ENCODE data around the gene UBE2C.
A peak's percentile ranks its signal among the peaks of the same experiment; 100 is the strongest.

Gene UBE2C

DNA sequence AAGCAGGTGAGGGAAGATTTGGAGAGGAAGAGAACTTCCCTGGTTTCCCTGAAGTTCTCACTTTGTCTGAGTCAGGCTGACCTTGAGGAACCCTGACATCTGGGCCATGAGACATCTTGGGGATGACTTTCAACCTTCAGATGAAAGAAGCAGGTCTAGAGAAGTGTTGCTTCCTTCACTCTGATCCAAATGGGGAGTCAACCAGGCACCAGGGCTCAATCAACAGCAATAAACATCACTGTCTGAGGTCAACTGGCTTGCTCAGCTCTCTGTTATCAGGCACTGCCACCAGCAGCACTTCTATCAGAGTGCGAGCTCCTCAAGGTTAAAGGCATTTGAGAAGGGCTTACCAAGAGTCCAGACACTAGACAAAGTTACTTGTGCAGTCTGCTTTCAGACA lies 38.5 kb downstream of the UBE2C start:
- no peak overlapping the region for H3K4me3 ChIP-seq (ENCODE audit: low read depth, low read length)
- no peaks in the 10 kb centered on the region for H3K9me3 ChIP-seq
- TF ChIP-seq, protein P1, sequence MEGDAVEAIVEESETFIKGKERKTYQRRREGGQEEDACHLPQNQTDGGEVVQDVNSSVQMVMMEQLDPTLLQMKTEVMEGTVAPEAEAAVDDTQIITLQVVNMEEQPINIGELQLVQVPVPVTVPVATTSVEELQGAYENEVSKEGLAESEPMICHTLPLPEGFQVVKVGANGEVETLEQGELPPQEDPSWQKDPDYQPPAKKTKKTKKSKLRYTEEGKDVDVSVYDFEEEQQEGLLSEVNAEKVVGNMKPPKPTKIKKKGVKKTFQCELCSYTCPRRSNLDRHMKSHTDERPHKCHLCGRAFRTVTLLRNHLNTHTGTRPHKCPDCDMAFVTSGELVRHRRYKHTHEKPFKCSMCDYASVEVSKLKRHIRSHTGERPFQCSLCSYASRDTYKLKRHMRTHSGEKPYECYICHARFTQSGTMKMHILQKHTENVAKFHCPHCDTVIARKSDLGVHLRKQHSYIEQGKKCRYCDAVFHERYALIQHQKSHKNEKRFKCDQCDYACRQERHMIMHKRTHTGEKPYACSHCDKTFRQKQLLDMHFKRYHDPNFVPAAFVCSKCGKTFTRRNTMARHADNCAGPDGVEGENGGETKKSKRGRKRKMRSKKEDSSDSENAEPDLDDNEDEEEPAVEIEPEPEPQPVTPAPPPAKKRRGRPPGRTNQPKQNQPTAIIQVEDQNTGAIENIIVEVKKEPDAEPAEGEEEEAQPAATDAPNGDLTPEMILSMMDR (IDR thresholded peaks at IDR 0.05; ENCODE audit: low read depth, low read length), result no peak
- no peaks in the 10 kb centered on the region for H3K27me3 ChIP-seq
- DNase-seq, result no peak
- H3K36me3 ChIP-seq, result peaks cover 7% of the 10 kb centered on the region
- H3K4me1 ChIP-seq, result no peaks in the 10 kb centered on the region

DNA sequence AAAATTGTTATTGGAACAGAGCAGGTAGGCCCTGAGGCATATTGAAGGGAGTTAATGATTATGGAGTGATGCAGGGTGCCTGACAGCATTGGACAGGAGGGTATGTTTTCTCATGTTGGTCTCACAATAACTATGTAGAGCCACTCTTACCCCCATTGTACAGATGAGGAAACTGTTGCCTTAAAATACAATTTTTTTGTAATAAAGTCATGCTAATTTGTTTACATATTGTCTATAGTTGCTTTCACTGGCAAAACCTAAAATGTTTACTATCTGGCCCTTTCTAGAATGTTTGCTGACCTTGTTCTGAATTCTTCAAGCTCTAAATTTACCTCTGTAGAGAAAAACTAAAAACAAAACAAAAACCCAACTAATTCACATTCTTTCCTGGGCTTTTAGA lies 39.1 kb downstream of the UBE2C start:
- Histone ChIP-seq H3K4me1 (no peaks in the 10 kb centered on the region), H3K27me3 (no peaks in the 10 kb centered on the region), H3K9me3 (no peaks in the 10 kb centered on the region), H3K36me3 (peaks cover 7% of the 10 kb centered on the region), H3K4me3 (ENCODE audit: low read depth, low read length) (no peak overlapping the region)
- no peak for DNase-seq
- TF ChIP-seq, protein P1 (IDR thresholded peaks at IDR 0.05; ENCODE audit: low read depth, low read length), result no peak

DNA sequence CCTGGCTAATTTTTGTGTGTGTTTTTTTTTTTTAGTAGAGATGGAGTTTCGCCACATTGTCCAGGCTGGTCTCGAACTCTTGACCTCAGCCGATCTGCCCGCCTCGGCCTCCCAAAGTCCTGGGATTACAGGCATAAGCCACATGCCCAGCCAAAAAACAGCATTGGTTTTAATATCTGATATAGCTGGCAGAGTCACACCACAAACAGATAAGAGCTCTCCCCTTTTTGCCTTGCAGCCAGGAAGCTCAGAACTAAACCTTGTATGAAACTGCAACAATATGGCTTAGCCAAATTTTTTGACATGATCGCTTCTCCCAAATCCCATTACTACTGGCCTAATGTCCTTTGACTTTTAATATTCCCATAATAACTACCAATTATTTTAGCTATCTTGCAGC lies 39.9 kb downstream of the UBE2C start:
- TF ChIP-seq, protein P1 (IDR thresholded peaks at IDR 0.05; ENCODE audit: low read depth, low read length), result no peak
- Histone ChIP-seq H3K4me1 (no peaks in the 10 kb centered on the region), H3K36me3 (peaks cover 2% of the 10 kb centered on the region; the same call in 1 of the 2 replicates), H3K27me3 (no peaks in the 10 kb centered on the region), H3K9me3 (no peaks in the 10 kb centered on the region), H3K4me3 (ENCODE audit: low read depth, low read length) (no peak overlapping the region)
- DNase-seq, result no peak

DNA sequence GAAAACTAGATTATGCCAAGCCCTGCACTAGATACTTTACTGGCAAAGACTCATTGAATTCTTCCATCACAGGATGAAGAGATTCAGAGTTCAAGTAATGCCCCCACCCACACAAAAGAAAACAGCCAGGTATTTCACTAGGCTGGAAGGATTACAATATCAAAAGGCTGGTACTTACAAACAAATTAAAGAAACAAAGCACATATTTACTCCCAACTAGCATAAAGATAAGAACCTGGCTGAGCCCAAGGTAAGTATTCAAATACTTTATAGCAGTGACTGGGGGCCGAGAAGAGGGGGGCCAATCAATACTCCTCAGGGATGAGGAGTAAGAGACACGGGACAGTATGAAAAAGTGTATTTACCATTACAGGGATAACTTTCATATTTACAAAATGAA lies 41.0 kb downstream of the UBE2C start:
- TF ChIP-seq, protein P1 (IDR thresholded peaks at IDR 0.05; ENCODE audit: low read depth, low read length), result no peak
- peaks cover 1% of the 10 kb centered on the region; the same call in 1 of the 2 replicates for H3K36me3 ChIP-seq
- no peaks in the 10 kb centered on the region for H3K27me3 ChIP-seq
- no peak overlapping the region for H3K4me3 ChIP-seq (ENCODE audit: low read depth, low read length)
- no peaks in the 10 kb centered on the region for H3K4me1 ChIP-seq
- H3K9me3 ChIP-seq, result no peaks in the 10 kb centered on the region
- no peak for DNase-seq

DNA sequence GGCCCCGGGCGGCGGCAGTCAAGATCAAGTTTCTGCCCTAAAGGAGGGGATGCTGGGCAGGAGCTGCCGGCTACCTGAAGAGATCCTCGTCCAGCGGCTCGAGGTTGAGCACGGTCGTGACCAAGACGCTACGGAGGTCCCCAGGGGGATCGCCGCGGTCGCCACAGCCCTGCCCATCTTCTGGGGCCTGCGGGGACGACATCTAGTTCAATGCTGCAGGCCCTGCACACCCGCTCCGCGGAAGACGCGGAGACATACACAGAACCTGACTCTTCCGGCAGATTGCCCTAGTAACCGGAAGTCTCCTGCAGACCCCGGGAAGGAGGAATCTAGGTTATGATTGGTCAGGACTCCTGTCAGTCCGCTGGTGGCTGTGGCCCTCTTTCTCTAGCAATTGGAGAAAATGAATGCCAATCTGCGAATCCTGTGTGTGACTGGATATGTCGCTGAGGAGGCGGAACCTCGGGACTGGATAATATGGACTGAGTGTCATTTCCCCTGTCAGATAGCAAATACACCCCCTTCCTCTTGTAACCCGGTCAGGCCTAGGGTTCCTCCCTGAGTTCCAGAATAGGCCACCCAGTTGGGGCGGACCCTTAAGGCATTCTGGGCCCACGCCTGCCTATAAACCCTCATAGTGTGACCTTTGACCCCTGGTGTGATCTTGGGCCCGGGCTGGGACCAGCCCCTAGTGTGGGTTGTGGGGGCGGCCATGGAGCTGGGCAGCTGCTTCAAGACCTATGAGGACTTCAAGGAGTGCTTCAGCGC lies 44.9 kb downstream of the UBE2C start, which contains the start of the genes ACOT8 and ZSWIM3:
TSS of gene ACOT8 (minus strand) at position 279 of the 768 bp plus-strand sequence. CDS start at position 202, 77 bp downstream.
TSS of gene ZSWIM3 (plus strand) at position 501 of the 768 bp plus-strand sequence. CDS start at position 713, 212 bp downstream.
- Histone ChIP-seq H3K36me3 (no peaks in the 10 kb centered on the region), H3K4me3 (ENCODE audit: low read depth, low read length) (peak within 1 kb of the TSS; percentile 83), H3K9me3 (no peaks in the 10 kb centered on the region), H3K27me3 (no peaks in the 10 kb centered on the region), H3K4me1 (peaks cover 3% of the 10 kb centered on the region; the same call in 1 of the 2 replicates)
- peak; percentile 98 for DNase-seq
- TF ChIP-seq, protein P1 (IDR thresholded peaks at IDR 0.05; ENCODE audit: low read depth, low read length), result no peak

DNA sequence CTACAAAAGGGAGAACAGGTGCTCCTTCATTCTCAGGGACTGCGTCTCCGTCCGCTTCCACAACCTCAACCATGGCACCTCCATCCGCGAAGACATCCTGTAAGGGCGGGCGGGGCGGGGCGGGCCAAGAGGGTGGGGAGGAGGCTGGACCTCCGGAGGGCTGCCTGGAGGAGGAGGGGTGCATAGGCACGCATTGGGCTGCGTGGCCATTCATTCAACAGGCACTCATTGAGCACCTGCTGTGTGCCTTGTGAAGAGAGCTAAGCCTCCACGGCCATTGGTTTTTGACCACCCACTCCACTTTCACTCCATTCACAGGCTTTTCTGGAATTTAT lies 45.4 kb downstream of the UBE2C start:
- Histone ChIP-seq H3K9me3 (no peaks in the 10 kb centered on the region), H3K27me3 (no peaks in the 10 kb centered on the region)
- peak; percentile 35 for DNase-seq

More for the DNA sequence above, 45.4 kb downstream of the UBE2C start:
- TF ChIP-seq, protein P1 (IDR thresholded peaks at IDR 0.05; ENCODE audit: low read depth, low read length), result no peak
- H3K4me1 ChIP-seq, result peaks cover 3% of the 10 kb centered on the region; the same call in 1 of the 2 replicates
- H3K4me3 ChIP-seq (ENCODE audit: low read depth, low read length), result peak overlapping the region; percentile 83
- H3K36me3 ChIP-seq, result no peaks in the 10 kb centered on the region
